Stimulated activated naive CD8-positive, alpha-beta T cell treated with anti-CD3 and anti-CD28 coated beads, Interleukin-15, Interleukin-2, amounts not matched to agents 100 ng/mL and 50 ng/mL, for 24 hours (primary cell): ENCODE results near the gene TGM5.
"Not testable (repeated sequence)": the region's sequence is repeated elsewhere in the genome, so short reads cannot be mapped to it uniquely, and the experiment has no call there.

Experiments
- H3K27ac Mint-ChIP-seq: one replicate; pipeline ENCODE4 v1.8.0; 2021; ENCODE audit warnings: mild to moderate bottlenecking, mixed read lengths
- H3K27me3 Mint-ChIP-seq: one replicate; pipeline ENCODE4 v1.8.0; 2021; ENCODE audit warnings: mixed read lengths
- H3K36me3 Mint-ChIP-seq: one replicate; pipeline ENCODE4 v1.8.0; 2021; ENCODE audit warnings: low read depth, mixed read lengths
- H3K4me1 Mint-ChIP-seq: one replicate; pipeline ENCODE4 v1.8.0; 2021; ENCODE audit warnings: low read depth, mixed read lengths
- H3K4me3 Mint-ChIP-seq: one replicate; pipeline ENCODE4 v1.8.0; 2021; ENCODE audit warnings: mild to moderate bottlenecking, mixed read lengths
- H3K9me3 Mint-ChIP-seq: one replicate; pipeline ENCODE4 v1.8.0; 2021; ENCODE audit warnings: mixed read lengths

TGM5 gene, protein sequence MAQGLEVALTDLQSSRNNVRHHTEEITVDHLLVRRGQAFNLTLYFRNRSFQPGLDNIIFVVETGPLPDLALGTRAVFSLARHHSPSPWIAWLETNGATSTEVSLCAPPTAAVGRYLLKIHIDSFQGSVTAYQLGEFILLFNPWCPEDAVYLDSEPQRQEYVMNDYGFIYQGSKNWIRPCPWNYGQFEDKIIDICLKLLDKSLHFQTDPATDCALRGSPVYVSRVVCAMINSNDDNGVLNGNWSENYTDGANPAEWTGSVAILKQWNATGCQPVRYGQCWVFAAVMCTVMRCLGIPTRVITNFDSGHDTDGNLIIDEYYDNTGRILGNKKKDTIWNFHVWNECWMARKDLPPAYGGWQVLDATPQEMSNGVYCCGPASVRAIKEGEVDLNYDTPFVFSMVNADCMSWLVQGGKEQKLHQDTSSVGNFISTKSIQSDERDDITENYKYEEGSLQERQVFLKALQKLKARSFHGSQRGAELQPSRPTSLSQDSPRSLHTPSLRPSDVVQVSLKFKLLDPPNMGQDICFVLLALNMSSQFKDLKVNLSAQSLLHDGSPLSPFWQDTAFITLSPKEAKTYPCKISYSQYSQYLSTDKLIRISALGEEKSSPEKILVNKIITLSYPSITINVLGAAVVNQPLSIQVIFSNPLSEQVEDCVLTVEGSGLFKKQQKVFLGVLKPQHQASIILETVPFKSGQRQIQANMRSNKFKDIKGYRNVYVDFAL

DNA sequence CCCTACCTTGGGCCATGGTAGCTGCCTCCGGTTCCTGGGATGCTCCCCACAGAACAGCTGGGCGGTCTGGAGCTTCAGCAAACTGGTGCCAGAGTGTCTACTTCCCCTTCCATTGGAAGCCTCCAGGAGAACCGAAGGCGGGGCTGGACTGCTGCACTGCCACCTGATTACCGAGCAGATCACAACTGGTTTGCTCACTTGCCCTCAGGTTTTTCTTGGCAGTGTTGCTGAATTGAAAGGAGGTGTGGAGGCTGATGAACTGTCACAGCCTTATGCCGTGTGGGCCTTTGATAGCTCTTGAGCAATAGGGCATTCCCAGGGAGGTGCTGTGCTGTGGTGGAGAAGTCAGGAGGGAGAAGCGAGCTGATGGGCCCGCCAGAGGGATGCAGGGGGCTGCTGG is at the start of gene TGM5:
TSS of gene TGM5 (minus strand) at position 95 of the 400 bp plus-strand sequence. CDS start at position 16, 79 bp downstream.
- no peak within 1 kb of the TSS for H3K4me3 Mint-ChIP-seq
- no peaks in the 10 kb centered on the region for H3K36me3 Mint-ChIP-seq
- peaks cover 18% of the 10 kb centered on the region for H3K4me1 Mint-ChIP-seq
- H3K9me3 Mint-ChIP-seq = no peaks in the 10 kb centered on the region
- peaks cover 20% of the 10 kb centered on the region for H3K27me3 Mint-ChIP-seq
- H3K27ac Mint-ChIP-seq = no peak within 1 kb of the TSS

DNA sequence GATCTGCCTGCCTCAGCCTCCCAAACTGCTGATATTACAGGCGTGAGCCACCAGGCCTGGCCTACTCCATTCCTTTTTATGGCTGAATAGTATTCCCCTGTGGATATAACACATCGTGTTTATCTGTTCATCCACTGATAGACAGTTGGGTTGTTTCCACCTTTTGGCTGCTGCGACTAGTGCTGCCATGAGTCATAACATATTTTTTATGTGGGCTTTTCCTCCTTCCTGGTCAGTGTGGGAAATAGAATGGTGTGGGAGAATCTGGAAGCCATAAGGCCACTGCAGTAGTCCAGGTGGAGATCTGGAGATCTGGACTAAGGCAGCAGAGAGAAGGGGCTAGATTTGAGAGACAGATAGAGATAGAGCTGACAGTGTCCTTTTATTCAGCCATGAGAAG is 47.4 kb upstream of the TGM5 start:
- Mint-ChIP-seq H3K4me1 (no peaks in the 10 kb centered on the region), H3K4me3 (no peak overlapping the region), H3K27me3 (peaks cover 28% of the 10 kb centered on the region), H3K27ac (no peak overlapping the region), H3K9me3 (no peaks in the 10 kb centered on the region), H3K36me3 (no peaks in the 10 kb centered on the region)

DNA sequence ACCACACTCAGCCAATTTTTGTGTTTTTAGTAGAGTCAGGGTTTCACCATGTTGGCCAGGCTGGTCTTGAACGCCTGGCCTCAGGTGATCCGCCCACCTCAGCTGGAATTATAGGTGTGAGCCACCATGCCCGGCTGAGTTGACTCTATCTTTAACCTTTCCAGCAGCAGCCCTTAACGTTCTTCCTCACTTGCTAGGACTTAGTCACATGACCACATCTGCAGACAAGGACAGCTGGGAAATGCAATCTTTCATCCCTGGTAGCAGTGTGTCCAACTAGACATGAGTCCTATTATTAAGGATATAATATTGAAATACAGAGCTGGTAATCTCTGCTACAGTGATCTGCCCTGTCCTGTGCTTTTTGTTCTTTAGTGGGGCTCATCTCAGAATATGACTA is 45.6 kb upstream of the TGM5 start:
- H3K9me3 Mint-ChIP-seq = no peaks in the 10 kb centered on the region
- no peaks in the 10 kb centered on the region for H3K4me1 Mint-ChIP-seq
- H3K27me3 Mint-ChIP-seq = peaks cover 40% of the 10 kb centered on the region
- no peaks in the 10 kb centered on the region for H3K36me3 Mint-ChIP-seq
- H3K27ac Mint-ChIP-seq = no peak overlapping the region
- no peak overlapping the region for H3K4me3 Mint-ChIP-seq

DNA sequence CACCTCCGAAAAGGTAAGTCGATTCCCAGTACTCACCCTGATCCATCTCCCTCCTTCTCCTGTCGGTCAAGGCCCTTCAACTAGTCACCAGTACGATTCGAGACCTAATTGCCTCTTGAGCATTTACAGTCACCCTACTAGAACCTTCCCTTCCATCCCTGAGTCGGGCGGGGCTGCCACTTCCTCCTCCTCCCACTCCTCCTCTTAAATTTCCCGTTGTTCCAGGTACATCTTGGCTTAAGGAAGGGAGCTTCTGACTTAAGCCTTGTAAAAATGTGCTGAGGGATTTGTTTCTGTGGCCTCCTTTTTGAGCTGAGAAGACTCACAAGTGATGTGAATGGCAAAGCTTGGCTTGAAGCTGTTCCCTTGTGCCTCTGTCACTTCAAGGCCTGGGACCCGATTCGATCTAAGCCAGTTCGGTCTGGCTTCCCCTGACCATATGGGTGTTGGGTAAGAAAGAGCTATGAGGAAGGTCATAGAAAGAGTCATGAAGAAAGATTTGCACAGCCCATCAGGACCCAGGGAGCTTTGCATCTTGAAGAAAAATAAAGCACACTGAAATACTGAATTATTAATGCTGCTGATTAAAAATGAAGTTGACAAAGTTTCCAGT is 35.6 kb upstream of the TGM5 start, which contains the start of gene TGM7:
TSS of gene TGM7 (minus strand) at position 51 of the 613 bp plus-strand sequence.
- Mint-ChIP-seq H3K9me3 (no peaks in the 10 kb centered on the region), H3K4me1 (no peaks in the 10 kb centered on the region), H3K36me3 (no peaks in the 10 kb centered on the region), H3K4me3 (no peak within 1 kb of the TSS), H3K27me3 (peaks cover 38% of the 10 kb centered on the region), H3K27ac (no peak within 1 kb of the TSS)

DNA sequence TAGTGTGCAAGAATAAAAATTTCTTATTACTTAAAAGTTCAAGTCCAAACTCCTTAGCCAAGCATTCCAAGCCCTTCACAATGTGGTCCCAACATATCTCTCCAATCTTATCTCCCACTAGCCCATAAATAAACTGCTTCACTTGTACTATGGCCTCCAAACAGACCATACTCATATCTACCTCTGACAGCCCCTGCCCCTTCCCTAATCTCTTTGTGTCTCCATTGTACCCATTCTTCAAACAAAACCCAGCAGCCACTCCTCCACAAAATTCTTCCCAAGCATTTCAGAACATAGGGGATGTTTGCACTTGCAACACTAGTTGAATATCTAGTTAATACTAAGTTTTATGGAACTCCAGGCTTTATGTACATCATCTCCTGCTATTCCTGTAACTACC is 33.2 kb upstream of the TGM5 start:
- H3K4me3 Mint-ChIP-seq = no peak overlapping the region
- H3K9me3 Mint-ChIP-seq = no peaks in the 10 kb centered on the region
- H3K36me3 Mint-ChIP-seq = no peaks in the 10 kb centered on the region
- peaks cover 27% of the 10 kb centered on the region for H3K27me3 Mint-ChIP-seq
- no peaks in the 10 kb centered on the region for H3K4me1 Mint-ChIP-seq
- H3K27ac Mint-ChIP-seq = no peak overlapping the region

DNA sequence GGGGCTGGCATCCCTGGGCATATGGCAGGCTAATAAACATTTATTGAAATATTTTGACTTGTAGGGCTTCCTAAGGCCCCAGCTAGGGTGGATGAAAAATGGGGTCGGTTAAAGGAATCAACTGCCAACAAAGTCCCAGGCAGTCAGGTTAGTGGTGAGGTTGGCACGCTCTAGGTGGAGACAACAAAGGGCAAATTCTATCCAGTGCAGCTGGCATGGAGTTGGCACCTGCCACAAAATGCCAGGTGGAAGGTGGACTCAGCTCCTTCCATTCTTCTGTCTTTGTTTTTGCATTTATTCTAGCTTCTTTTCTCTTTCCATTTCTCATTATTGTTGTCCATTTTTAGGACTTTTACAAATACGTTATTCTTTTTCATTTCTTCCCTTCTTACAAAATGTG is 32.7 kb upstream of the TGM5 start:
- Mint-ChIP-seq H3K27ac (no peak overlapping the region), H3K4me1 (no peaks in the 10 kb centered on the region), H3K4me3 (no peak overlapping the region), H3K36me3 (no peaks in the 10 kb centered on the region), H3K9me3 (no peaks in the 10 kb centered on the region), H3K27me3 (peaks cover 32% of the 10 kb centered on the region)

DNA sequence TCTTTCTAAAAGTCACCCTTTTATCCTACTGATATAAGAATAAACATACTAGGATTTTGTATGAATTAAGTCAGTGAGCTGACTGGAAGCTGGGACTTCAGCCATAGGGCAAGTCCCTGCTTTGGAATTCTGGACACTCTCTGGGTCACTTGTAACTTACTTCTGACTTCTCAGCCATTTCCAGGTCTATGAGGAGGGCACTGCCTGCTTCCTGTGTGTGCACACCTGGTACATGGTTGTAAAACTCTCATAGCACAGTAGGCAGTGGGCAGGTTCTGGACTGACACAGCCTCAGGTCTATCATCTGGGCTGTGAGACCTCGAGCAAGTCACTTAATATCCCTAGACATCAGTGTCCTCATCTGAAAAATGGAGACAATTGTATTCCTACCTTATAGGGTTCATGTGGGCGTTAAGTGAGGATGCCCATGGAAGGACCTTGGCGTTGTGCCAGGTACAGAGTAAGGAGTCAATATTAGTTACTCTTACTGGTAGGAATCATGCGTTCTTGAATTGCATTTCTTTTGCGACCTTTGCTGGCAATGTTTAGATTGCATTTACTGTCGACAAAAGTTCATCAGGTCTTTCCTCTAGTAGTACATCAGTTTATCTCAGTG is 27.5 kb upstream of the TGM5 start:
- H3K4me3 Mint-ChIP-seq = no peak overlapping the region
- H3K9me3 Mint-ChIP-seq = no peaks in the 10 kb centered on the region
- peaks cover 3% of the 10 kb centered on the region for H3K4me1 Mint-ChIP-seq
- no peaks in the 10 kb centered on the region for H3K36me3 Mint-ChIP-seq
- H3K27me3 Mint-ChIP-seq = peaks cover 46% of the 10 kb centered on the region
- no peak overlapping the region for H3K27ac Mint-ChIP-seq

DNA sequence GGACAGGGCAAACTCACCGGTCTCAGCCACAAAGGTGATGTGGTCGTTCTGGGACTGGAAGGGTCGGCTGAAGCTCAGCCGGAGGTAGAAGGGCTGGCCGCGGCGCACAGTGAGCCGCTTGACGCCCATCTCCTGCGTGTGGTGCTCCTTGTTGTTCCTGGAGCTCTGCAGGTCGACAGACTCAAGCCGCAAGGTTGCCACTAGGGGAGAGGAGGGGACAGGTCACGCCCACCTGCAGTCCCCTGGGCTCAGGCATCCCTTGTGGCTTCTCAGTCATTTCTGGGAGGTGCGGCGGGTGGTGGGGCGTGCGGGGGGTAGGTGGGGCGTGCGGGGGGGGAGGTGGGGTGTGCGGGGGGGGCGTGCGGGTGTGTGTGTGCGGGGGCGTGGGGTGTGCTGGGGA is 26.7 kb upstream of the TGM5 start:
- no peaks in the 10 kb centered on the region for H3K36me3 Mint-ChIP-seq
- H3K4me1 Mint-ChIP-seq = peaks cover 3% of the 10 kb centered on the region
- peaks cover 46% of the 10 kb centered on the region for H3K27me3 Mint-ChIP-seq

DNA sequence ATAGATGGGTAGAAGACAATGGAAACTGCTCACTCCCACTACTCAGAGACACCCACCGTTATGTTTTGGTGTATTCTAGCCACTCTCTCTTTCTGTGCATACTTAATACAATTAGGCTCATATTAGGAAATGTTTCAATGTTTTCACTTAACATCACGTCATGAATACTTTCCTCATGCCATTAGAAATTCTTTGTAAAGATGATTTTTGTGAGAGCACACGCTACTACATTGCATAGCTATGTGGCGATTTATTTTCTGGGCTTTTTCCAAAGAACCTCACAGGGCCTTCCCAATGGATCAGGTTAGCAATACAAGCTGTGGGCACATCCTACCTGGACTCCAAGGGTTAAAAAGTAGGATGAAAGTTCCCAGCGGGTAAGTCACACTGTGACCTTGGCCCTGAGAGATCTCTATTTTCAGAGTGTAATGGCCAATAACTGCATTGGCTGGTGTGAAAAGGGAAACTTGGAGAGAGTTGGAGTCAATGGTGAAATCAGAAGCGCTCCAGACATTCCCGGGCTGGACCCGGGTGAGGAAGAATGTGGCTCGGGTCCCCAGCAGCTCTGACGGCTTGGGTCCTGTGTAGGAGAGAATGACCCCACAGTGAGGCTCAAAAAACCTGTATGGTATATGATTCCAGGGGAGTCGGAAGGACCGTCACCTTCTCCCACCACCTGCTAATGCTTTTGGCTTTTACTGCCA is 25.8 kb upstream of the TGM5 start:
- Mint-ChIP-seq H3K4me3 (no peak overlapping the region), H3K27ac (no peak overlapping the region), H3K9me3 (no peaks in the 10 kb centered on the region), H3K36me3 (no peaks in the 10 kb centered on the region), H3K27me3 (peaks cover 47% of the 10 kb centered on the region), H3K4me1 (peaks cover 3% of the 10 kb centered on the region)

More for the DNA sequence above, 26.7 kb upstream of the TGM5 start:
- no peak overlapping the region for H3K4me3 Mint-ChIP-seq
- H3K27ac Mint-ChIP-seq = no peak overlapping the region
- no peaks in the 10 kb centered on the region for H3K9me3 Mint-ChIP-seq

DNA sequence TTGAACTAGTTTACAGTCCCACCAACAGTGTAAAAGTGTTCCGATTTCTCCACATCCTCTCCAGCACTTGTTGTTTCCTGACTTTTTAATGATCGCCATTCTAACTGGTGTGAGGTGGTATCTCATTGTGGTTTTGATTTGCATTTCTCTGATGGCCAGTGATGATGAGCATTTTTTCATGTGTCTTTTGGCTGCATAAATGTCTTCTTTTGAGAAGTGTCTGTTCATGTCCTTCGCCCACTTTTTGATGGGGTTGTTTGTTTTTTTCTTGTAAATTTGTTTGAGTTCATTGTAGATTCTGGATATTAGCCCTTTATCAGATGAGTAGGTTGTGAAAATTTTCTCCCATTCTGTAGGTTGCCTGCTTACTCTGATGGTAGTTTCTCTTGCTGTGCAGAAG is 22.9 kb upstream of the TGM5 start:
- H3K27me3 Mint-ChIP-seq = peaks cover 34% of the 10 kb centered on the region
- H3K27ac Mint-ChIP-seq, H3K9me3 Mint-ChIP-seq, H3K36me3 Mint-ChIP-seq, H3K4me3 Mint-ChIP-seq, H3K4me1 Mint-ChIP-seq: not testable (repeated sequence)

DNA sequence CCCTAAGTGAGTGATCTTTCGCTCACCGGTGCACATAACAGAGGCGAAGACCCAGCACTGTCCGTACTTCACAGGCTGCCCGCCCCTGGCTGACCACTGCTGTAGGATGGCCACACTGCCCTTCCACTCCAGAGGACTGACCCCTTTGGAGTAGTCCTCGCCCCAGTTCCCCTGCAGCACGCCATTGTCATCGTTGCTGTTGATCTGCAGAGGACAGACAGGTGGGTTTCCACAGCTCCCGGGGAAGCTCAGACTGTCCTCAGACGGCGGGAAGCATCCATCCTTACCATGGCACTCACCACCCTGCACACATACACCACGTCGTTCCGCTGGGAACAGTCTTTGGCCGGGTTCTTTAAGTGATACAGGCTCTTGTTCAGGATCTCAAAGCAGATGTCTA is 20.5 kb upstream of the TGM5 start:
- Mint-ChIP-seq H3K36me3 (no peaks in the 10 kb centered on the region), H3K27me3 (peaks cover 14% of the 10 kb centered on the region), H3K4me3 (no peak overlapping the region), H3K9me3 (no peaks in the 10 kb centered on the region), H3K27ac (no peak overlapping the region), H3K4me1 (no peaks in the 10 kb centered on the region)

DNA sequence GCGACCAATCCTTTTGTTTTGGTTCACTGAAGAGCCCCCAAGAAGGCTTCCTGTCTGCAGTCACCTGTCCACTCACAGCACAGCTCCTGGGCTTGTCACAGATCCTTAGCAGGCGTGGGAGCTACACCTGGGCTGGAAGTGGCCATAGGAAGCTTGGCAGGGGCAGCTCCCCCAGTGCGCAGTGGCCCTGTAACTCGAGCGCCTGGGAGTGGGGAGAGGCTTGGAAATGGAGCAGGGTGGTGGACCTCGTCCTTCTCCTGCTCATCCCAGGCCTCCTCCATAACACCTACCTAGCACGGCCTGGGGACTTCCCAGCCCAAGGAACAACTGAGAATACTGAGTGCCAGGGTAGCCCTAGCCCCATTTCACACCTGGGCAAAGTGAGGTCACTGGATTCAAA is 19.3 kb upstream of the TGM5 start:
- no peak overlapping the region for H3K4me3 Mint-ChIP-seq
- H3K9me3 Mint-ChIP-seq = no peaks in the 10 kb centered on the region
- H3K4me1 Mint-ChIP-seq = no peaks in the 10 kb centered on the region
- H3K36me3 Mint-ChIP-seq = no peaks in the 10 kb centered on the region
- peaks cover 10% of the 10 kb centered on the region for H3K27me3 Mint-ChIP-seq
- H3K27ac Mint-ChIP-seq = no peak overlapping the region

DNA sequence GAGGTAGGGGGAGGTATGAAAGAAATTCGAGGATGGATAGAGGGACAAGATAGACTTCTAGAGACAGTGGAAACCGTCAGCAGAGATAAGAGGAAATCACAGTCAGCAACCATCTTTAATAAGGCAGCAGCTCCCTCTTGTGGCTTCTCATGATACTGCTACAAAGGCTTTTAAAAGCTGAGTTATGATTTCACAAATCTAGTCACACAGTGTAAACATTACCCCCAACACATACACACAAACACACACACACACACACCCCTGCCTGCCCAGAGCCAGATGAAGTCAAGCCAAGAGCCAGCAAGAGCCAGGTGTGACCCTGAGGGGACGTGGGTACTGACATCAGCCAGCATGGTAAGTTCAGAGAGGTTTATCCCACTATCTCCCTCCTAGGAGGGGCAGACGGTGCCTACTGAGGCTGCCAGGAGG is 18.9 kb upstream of the TGM5 start:
- peaks cover 7% of the 10 kb centered on the region for H3K27me3 Mint-ChIP-seq
- no peak overlapping the region for H3K27ac Mint-ChIP-seq
- H3K4me1 Mint-ChIP-seq = no peaks in the 10 kb centered on the region
- no peaks in the 10 kb centered on the region for H3K36me3 Mint-ChIP-seq
- H3K9me3 Mint-ChIP-seq = no peaks in the 10 kb centered on the region
- no peak overlapping the region for H3K4me3 Mint-ChIP-seq

DNA sequence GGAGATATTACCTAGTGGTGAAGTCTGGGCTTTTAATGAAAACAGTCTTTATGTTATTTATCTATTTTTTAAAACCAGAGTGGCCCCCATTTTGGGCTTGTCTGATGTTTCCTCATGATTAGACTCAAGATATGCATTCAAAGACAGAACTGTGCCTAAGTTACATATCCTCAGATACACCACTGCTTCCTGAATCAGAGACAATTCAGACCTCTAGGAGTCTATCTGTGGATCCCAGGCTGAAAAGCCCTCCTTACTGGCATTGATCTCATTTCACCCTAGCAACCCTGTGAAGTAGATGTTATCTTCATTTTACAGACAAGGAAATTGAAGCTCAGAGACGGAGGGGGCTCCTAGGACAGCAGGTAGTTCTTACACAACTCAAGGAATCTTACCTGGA is 16.8 kb upstream of the TGM5 start:
- Mint-ChIP-seq H3K4me3 (no peak overlapping the region), H3K36me3 (no peaks in the 10 kb centered on the region), H3K27ac (no peak overlapping the region), H3K27me3 (peaks cover 6% of the 10 kb centered on the region), H3K9me3 (no peaks in the 10 kb centered on the region), H3K4me1 (no peaks in the 10 kb centered on the region)
